ENCODE results near the gene FBRSL1.

FBRSL1 gene

GRCh38 chr12:132485619-132486018 lies 4.3 kb upstream of the FBRSL1 start:
- no peak for DNase-seq

DNA sequence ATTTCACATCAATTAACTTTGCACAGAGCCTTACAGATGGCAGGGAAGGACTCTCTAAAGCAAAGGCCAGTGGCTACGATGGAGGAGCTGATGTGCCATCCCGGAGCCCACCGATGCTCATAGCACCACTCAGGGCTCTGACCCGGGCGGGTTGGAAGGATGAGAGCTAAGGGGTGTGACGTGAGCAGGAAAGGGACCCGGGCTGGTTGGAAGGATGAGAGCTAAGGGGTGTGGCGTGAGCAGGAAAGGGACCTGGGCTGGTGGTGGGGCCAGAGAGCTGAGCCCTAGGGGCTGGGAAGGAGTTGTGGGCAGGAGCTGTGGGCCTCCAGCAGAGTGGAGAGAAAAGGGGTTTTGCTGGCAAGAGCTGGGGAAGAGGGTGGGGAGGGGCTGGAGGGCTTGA lies 3.8 kb upstream of the FBRSL1 start:
- no peak for DNase-seq

DNA sequence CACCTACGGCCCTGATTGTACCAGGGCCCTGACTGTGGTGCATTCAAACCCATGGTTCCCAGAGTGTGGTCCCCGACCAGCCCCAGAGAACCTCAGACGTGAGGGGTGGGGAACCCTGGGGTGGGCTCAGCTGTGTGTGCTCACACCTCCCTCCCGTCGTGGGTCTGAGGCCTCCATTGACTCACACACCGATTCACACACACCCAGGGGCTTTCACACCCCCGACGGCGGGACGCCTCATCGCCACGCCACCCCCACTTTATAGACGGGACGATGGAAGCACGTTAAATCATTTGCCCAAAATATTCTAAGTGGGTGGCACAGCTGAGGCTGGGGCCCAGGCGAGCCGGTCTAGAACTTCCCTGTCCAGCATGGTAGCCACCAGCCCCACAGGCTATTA lies 3.4 kb upstream of the FBRSL1 start:
- no peak for DNase-seq

DNA sequence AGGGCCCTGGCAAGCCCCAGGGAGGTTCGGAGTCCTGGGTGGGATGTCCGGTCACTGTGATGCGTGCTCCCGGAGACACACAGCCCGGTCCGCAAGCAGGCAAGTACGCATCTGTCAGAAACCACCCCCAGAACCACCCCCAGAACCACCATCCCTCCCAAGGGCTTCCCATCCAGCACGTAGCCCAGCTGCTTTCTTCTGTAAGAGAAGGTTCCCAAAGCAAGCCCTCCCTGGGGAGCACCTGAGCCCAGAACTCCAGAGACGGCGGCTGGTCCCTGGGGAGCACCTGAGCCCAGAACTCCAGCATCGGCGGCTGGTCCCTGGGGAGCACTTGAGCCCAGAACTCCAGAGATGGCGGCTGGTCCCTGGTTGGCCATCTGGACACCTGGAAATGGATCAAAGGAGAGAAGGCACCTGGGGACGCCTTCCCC lies 2.6 kb upstream of the FBRSL1 start:
- no peak for DNase-seq

GRCh38 chr12:132488127-132489077 lies 1.5 kb upstream of the FBRSL1 start:
- DNase-seq = no peak

- DNase-seq = peak; percentile 85
Observed at GRCh38 chr12:132489078-132489601, 811 bp upstream of the FBRSL1 start.

DNA sequence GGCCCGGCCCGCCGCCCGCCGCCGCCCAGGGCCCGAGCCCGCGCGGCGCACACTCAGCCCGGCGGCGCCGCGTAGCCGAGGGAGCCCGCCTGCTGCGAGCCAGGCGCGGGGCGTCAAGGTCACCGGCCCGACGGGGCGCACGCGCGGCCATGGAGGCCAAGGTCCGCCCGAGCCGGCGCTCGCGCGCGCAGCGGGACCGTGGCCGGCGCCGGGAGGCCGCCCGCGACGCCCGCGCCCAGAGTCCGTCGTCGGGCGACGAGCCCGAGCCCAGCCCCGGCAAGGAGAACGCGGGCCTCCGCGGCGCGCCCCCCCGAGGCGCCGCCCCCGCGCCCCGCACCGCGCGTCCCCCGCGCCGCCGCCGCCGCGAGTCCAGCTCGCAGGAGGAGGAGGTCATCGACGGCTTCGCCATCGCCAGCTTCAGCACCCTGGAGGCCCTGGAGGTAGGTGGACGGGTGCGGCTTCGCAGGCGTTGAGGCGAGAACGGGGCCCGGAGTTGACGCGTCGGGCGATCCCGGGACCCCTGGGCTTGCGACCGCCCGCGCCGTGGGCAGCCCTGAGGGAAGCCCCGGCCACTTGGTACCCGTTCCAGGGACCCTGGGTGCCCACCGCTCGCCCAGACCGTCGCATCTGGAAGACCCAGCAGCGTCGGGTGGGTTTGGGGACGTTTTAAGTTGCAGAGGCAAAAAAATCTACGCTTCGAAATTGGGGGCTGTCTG lies 629 bp downstream of the FBRSL1 start:
- no peak for DNase-seq

DNA sequence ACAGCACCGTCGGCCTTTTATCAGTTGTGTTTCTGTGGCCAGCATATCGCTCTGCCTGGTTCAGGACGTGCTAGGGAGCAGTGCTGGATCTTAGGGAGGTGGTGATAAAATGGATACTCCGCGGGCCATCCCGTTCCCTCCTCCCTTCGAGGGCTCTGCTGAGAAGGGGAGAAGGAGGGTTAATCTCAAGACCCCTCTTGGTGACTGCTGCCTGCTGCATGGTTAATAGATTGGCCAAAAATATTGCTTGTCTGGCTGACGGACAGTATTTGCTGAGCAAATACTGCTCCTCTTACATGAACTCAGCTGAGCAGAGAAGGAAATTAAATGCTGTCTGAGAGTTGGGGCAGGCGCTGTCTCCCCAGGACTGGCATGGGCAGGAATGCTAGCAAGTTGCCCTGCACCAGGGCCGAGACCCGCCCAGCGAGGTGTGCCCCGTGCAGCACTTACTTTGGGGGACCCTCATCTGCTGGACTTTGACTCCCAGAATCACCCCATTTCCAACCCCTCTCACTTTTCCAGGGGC lies 1.2 kb downstream of the FBRSL1 start:
- DNase-seq = no peak

GRCh38 chr12:132491761-132492378 lies 1.9 kb downstream of the FBRSL1 start:
- DNase-seq = peak; percentile 64

GRCh38 chr12:132492522-132492921 lies 2.6 kb downstream of the FBRSL1 start:
- DNase-seq = no peak

GRCh38 chr12:132492951-132493350 lies 3.0 kb downstream of the FBRSL1 start:
- DNase-seq = no peak

GRCh38 chr12:132493482-132494178 lies 3.7 kb downstream of the FBRSL1 start:
- DNase-seq = no peak

DNA sequence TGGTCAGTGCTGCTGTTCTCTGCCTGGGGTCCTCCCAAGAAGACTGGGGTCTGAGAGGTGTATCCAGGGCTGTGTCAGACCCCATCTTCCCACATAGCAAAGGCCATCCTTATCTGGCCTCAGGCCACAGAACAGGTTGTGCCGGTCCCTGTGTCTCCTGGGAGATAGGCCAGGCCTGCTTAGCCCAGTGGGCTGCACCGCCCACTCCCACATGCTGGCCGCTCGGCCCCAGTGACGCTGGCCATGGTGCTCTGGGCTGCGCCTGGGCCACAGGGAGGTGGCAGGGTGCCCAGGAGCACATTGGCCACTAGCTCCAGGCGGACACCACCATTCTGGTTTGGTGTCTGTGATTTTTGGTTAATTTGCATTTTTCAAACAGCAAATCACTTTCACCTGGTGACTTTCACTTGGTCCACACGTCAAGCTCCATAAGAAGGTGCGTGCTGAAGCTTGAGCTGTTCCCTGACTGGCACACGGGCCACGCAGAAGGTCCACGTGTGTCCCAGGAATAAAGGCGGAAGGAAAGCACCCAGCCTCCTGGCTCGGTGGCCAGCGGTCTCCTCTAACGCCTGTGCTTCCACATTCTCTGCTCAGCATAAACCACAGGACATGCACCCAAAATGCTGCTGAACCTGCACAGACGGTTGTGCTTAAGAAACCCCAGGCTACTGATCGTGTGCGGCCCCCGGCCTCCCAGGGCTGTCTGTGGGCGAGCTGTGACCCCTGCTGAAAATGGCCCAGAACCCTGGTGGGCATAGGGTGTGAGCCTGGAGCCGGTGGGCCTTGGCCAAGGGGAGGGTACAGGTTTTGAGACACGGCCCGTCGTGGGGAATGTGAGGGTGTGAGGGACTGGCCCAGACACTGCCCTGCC lies 4.6 kb downstream of the FBRSL1 start:
- no peak for DNase-seq

DNA sequence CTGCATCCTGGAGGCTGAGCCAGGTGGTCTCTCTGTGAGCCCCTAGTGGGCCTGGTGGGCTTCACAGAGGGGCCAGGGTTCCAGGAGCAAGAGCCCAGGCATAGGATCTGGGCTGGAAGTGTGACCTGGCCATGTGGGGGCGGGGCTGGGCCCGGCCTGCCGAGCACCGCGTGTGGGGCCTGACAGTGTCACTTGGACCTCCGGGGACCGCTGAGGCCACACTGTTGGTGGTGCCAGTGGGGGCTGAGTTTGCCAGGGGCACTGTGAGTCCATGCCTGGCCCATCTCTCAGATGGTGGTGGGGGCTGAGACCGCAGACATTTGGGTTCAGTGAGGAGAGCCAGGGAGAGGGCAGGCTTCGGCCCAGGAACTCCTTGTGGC lies 5.2 kb downstream of the FBRSL1 start:
- DNase-seq = no peak

DNA sequence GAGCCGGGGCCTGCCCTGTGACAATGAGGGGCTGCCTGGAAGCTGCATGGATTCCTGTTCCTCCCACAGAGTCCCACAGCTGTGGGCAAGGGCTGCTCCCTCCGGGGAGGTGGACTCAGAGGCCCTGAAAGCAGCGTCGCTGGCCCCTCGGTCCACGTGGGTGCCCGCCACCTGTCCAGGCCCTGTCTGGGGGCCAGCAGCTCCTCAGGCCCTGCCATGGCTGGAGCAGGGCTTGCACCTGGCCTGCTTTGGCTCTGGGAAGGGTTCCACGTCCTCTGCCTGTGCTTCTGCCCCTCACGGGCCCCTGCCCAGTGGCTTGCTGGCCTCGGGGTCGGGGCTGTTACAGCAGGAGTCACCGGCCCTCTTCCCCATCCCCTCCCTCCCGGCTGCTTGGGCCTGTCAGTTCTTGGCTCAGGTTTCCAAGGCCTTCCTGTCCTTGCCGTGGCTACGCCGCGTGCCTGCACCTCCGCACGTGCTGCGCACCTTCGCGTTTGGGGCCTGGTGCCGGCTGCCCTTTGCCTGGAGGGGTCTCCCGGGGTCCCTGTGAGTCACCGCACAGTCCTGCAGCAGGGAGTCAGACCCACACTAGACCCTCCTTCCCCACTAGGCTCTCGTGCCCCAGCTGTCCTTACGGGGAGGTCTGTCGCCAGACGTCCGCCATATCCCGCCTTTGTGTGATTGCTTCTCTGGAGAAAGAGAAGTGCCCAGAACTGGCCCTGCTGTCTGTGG lies 5.8 kb downstream of the FBRSL1 start:
- DNase-seq = no peak

DNA sequence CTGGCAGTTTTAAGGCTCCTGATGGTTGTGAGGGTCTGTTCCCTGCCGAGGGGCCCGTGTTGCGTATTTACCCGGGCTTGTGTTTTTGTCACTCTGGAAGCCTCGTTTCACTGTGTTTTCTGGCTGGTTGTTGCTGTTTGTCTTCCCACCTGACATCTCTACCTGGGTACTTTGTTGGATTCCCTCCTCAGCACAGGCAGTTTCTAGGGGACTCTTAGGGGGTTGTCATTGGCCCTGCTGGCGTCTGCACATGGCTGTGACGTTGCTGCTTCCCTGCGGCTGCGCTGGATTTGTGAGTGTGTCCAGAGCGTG lies 6.4 kb downstream of the FBRSL1 start:
- DNase-seq = no peak

DNA sequence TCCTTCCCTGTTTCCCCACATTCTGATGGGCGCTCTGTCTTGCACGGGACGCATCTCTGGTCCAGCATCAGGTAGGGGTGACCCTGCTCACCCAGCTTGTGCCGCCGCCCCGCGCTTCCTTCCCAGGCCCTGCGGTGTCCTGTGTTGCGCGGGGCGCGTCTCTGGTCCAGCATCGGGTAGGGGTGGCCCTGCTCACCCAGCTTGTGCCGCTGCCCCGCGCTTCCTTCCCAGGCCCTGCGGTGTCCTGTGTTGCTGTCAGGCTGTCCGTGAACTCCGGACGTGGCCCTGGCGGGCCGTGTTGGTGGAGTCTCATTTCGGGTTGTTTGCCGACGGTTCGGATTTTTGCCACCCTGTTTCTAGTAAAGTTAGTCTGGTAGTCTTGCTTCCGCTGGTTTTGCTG lies 6.8 kb downstream of the FBRSL1 start:
- DNase-seq = no peak

GRCh38 chr12:132497514-132498405 lies 7.8 kb downstream of the FBRSL1 start:
- no peak for DNase-seq

- DNase-seq = no peak
Observed at GRCh38 chr12:132498931-132499330, 9.0 kb downstream of the FBRSL1 start.
